OCI-LY3 (cell line): ENCODE measurements around the gene CDC42BPA.
"Not testable (repeated sequence)": the region's sequence is repeated elsewhere in the genome, so short reads cannot be mapped to it uniquely, and the experiment has no call there.

ENCODE experiments used
- H2AFZ ChIP-seq: fragments of 200-600, 300-600 bp; shearing (Covaris generic); 2 replicates; pipeline ENCODE4 v1.6.0; 2014; ENCODE audit warnings: antibody characterized with exemption, low read depth, low read length
- H3K27ac ChIP-seq: fragments of 200-600, 300-600 bp; sonication (generic); 2 replicates; pipeline ENCODE4 v1.5.1; 2014; ENCODE audit warnings: mild to moderate bottlenecking, low read length, moderate library complexity, mixed read lengths
- H3K27me3 ChIP-seq: fragments of 200-600, 300-600 bp; sonication (generic); 2 replicates; pipeline ENCODE4 v1.6.1; 2014; ENCODE audit warnings: low read depth, low read length, mixed read lengths
- H3K36me3 ChIP-seq: fragments of 200-600, 300-600 bp; sonication (generic); replicated peaks from 2 replicates; pipeline ENCODE3; 2014; ENCODE audit warnings: low read depth, low read length, mixed read lengths
- H3K4me1 ChIP-seq: fragments of 300-600, 200-600 bp; sonication (generic); 2 replicates; pipeline ENCODE4 v1.6.1; 2014; ENCODE audit warnings: low read length, mixed read lengths
- H3K4me2 ChIP-seq: fragments of 200-600, 300-600 bp; sonication (generic); 2 replicates; pipeline ENCODE4 v1.6.1; 2014; ENCODE audit warnings: low read length, mixed read lengths
- H3K4me3 ChIP-seq: fragments of 300-600, 200-600 bp; sonication (generic); 2 replicates; pipeline ENCODE4 v1.5.1; 2014; ENCODE audit warnings: antibody characterized with exemption, mild to moderate bottlenecking, low read length, moderate library complexity
- H3K79me2 ChIP-seq: fragments of 300-600, 200-600 bp; shearing (Covaris generic); 2 replicates; pipeline ENCODE4 v1.6.1; 2014; ENCODE audit warnings: mild to moderate bottlenecking, low read length, mixed read lengths
- H3K9ac ChIP-seq: fragments of 300-600, 200-600 bp; shearing (Covaris generic); 2 replicates; pipeline ENCODE4 v1.6.0; 2014; ENCODE audit warnings: mild to moderate bottlenecking, low read length, moderate library complexity
- H3K9me3 ChIP-seq: fragments of 200-600, 300-600 bp; shearing (Covaris generic); 2 replicates; pipeline ENCODE4 v1.6.1; 2014; ENCODE audit warnings: low read length, mixed read lengths; ENCODE audit not compliant: insufficient read depth
- H4K20me1 ChIP-seq: fragments of 200-600, 300-600 bp; sonication (generic); 2 replicates; pipeline ENCODE4 v1.6.1; 2016; ENCODE audit warnings: low read length, mixed read lengths; ENCODE audit not compliant: insufficient read depth
- EZH2phosphoT487 ChIP-seq: fragments of 200-600 bp; shearing (Covaris generic); IDR thresholded peaks from 2 replicates; pipeline ENCODE4 v1.6.1; 2018; ENCODE audit warnings: antibody characterized with exemption, mixed run types, low read depth
- TF ChIP-seq, protein P1 (sequence below): fragments of 200-600, 300-600 bp; sonication (generic); IDR thresholded peaks from 2 replicates; pipeline ENCODE4 v1.5.1; 2014; ENCODE audit warnings: antibody characterized with exemption, low read length, low read depth

Gene CDC42BPA

GRCh38 chr1:227120826-227121225 lies 197.5 kb downstream of the CDC42BPA start:
- Histone ChIP-seq H3K27ac (no peak overlapping the region), H3K9ac (no peak overlapping the region), H3K4me1 (no peaks in the 10 kb centered on the region), H3K27me3 (peaks cover 22% of the 10 kb centered on the region), H3K4me3 (no peak overlapping the region), H3K79me2 (no peaks in the 10 kb centered on the region), H3K9me3 (no peaks in the 10 kb centered on the region), H3K36me3 (no peaks in the 10 kb centered on the region), H3K4me2 (no peak overlapping the region), H2AFZ (no peak overlapping the region), H4K20me1 (no peaks in the 10 kb centered on the region)
- TF ChIP-seq, protein P1, sequence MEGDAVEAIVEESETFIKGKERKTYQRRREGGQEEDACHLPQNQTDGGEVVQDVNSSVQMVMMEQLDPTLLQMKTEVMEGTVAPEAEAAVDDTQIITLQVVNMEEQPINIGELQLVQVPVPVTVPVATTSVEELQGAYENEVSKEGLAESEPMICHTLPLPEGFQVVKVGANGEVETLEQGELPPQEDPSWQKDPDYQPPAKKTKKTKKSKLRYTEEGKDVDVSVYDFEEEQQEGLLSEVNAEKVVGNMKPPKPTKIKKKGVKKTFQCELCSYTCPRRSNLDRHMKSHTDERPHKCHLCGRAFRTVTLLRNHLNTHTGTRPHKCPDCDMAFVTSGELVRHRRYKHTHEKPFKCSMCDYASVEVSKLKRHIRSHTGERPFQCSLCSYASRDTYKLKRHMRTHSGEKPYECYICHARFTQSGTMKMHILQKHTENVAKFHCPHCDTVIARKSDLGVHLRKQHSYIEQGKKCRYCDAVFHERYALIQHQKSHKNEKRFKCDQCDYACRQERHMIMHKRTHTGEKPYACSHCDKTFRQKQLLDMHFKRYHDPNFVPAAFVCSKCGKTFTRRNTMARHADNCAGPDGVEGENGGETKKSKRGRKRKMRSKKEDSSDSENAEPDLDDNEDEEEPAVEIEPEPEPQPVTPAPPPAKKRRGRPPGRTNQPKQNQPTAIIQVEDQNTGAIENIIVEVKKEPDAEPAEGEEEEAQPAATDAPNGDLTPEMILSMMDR = no peak
- TF ChIP-seq EZH2phosphoT487 = no peak

GRCh38 chr1:227112538-227112937 lies 205.8 kb downstream of the CDC42BPA start:
- no peak overlapping the region for H3K4me3 ChIP-seq
- no peaks in the 10 kb centered on the region for H3K36me3 ChIP-seq
- no peaks in the 10 kb centered on the region for H3K4me1 ChIP-seq
- no peak overlapping the region for H3K4me2 ChIP-seq
- no peaks in the 10 kb centered on the region for H4K20me1 ChIP-seq
- peaks cover 25% of the 10 kb centered on the region for H3K27me3 ChIP-seq
- no peaks in the 10 kb centered on the region for H3K79me2 ChIP-seq
- no peak overlapping the region for H3K9ac ChIP-seq
- no peaks in the 10 kb centered on the region for H3K9me3 ChIP-seq
- no peak for TF ChIP-seq EZH2phosphoT487
- TF ChIP-seq, protein P1 = no peak
- no peak overlapping the region for H2AFZ ChIP-seq
- H3K27ac ChIP-seq = no peak overlapping the region

DNA sequence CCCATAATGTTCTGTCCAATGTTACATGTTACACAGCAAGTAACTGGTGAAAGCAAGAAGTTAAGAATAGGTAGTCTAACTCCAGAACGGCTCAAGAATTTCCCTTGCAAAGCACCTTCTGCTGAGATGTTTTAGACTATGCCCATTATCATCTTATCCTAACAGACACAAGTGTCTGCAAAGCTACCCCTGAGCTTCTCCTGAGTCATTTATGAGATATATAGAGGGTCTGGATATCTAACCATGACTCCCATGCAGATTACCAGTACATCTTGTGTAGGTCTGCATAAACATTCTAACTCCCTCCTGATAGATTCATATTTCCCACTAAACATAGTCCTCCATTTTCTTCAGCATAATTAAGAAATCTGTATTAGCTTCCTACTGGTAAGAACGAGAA lies 206.5 kb downstream of the CDC42BPA start:
- Histone ChIP-seq H2AFZ (no peak overlapping the region), H3K4me2 (no peak overlapping the region), H3K9me3 (no peaks in the 10 kb centered on the region), H3K27ac (no peak overlapping the region), H3K4me3 (no peak overlapping the region), H3K27me3 (peaks cover 25% of the 10 kb centered on the region), H3K79me2 (no peaks in the 10 kb centered on the region), H3K9ac (no peak overlapping the region), H3K4me1 (no peaks in the 10 kb centered on the region), H4K20me1 (no peaks in the 10 kb centered on the region), H3K36me3 (no peaks in the 10 kb centered on the region)
- no peak for TF ChIP-seq EZH2phosphoT487
- TF ChIP-seq, protein P1 = no peak

DNA sequence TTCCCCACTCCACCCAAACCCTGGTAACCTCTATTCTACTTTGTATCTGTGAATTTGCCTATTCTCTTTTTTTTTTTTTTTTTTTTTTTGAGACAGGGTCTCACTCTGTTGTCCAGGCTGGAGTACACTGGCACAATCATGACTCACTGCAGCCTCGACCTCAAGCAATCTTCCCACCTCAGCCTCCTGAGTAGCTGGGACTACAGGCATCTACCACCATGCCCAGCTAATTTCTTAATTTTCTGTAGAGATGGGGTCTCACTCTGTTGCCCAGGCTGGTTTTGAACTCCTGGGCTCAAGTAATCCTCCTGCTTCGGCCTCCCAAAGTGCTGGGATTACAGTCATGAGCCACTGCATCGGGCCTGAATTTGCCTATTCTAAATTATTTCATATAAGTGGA lies 213.0 kb downstream of the CDC42BPA start:
- H3K4me1 ChIP-seq, H3K27ac ChIP-seq, H3K27me3 ChIP-seq, H3K9me3 ChIP-seq, H2AFZ ChIP-seq, H4K20me1 ChIP-seq, H3K4me2 ChIP-seq, H3K9ac ChIP-seq, H3K4me3 ChIP-seq, H3K79me2 ChIP-seq, H3K36me3 ChIP-seq: not testable (repeated sequence)

- no peak for TF ChIP-seq EZH2phosphoT487
- TF ChIP-seq, protein P1 = no peak
- no peak overlapping the region for H3K9ac ChIP-seq
- H3K36me3 ChIP-seq = no peaks in the 10 kb centered on the region
- H4K20me1 ChIP-seq = no peaks in the 10 kb centered on the region
- no peaks in the 10 kb centered on the region for H3K9me3 ChIP-seq
- H3K4me3 ChIP-seq = no peak overlapping the region
- H3K27ac ChIP-seq = no peak overlapping the region
- no peak overlapping the region for H3K4me2 ChIP-seq
- no peaks in the 10 kb centered on the region for H3K4me1 ChIP-seq
- no peaks in the 10 kb centered on the region for H3K79me2 ChIP-seq
- peaks cover 9% of the 10 kb centered on the region; the same call in 1 of the 2 replicates for H3K27me3 ChIP-seq
- H2AFZ ChIP-seq = no peak overlapping the region
Observed at GRCh38 chr1:227102056-227102455, 216.2 kb downstream of the CDC42BPA start.
